Omental fat pad (tissue), 4 donors: ENCODE data around the gene SMARCD1. TPM values are rescaled to one million over a fixed set of nuclear protein-coding genes. Genes with fewer than 3 reads are reported as not detected.

Source experiments
- ATAC-seq: fragments of 150-250 bp; one replicate; pipeline ENCODE4 v1.9.1; 2016; ENCODE audit warnings: mild to moderate bottlenecking, moderate library complexity; ENCODE audit not compliant: low FRiP score
- DNase-seq: peaks from one replicate; pipeline ENCODE4 v3.0.0-alpha.2; 2019; ENCODE audit warnings: low spot score
- total RNA-seq, 4 donors: library from RNA; depleted of rRNA; stranded (reverse); fragments of >200 nt; gene quantifications; one replicate each; pipeline ENCODE4 v1.1.0, GENCODE V29; 2016
- TF ChIP-seq, protein P1 (sequence below), 3 donors: fragments of 450-650 bp; IDR thresholded peaks; one replicate each; pipeline ENCODE4 v1.5.1; 2016 to 2017; ENCODE audit warnings: antibody characterized with exemption in 3 of 3, mild to moderate bottlenecking in 3 of 3, moderate library complexity in 2 of 3

Gene SMARCD1
- total RNA-seq, 4 donors from 2014 or later: 47.7 to 80.8 (median 57.3) TPM

DNA sequence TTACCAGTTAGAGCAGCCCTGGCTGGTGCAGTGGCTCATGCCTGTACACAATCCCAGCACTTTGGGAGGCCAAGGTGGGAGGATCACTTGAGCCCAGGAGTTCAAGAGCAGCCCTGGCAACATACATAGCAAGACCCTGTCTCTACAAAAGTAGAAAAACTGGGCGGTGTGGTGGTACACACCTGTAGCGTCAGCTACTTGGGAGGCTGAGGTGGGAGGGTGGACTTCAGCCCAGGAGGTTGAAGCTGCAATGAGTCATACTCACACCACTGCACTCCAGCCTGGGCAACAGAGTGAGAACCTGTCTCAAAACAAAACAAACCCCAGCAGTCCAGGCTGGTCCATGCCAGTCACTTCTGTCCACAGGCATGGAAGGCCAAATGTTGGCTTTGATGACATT is 34.2 kb downstream of the SMARCD1 start:
- TF ChIP-seq, protein P1, sequence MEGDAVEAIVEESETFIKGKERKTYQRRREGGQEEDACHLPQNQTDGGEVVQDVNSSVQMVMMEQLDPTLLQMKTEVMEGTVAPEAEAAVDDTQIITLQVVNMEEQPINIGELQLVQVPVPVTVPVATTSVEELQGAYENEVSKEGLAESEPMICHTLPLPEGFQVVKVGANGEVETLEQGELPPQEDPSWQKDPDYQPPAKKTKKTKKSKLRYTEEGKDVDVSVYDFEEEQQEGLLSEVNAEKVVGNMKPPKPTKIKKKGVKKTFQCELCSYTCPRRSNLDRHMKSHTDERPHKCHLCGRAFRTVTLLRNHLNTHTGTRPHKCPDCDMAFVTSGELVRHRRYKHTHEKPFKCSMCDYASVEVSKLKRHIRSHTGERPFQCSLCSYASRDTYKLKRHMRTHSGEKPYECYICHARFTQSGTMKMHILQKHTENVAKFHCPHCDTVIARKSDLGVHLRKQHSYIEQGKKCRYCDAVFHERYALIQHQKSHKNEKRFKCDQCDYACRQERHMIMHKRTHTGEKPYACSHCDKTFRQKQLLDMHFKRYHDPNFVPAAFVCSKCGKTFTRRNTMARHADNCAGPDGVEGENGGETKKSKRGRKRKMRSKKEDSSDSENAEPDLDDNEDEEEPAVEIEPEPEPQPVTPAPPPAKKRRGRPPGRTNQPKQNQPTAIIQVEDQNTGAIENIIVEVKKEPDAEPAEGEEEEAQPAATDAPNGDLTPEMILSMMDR (IDR thresholded peaks at IDR 0.05): no peak
- DNase-seq: no peak
- no peak for ATAC-seq

DNA sequence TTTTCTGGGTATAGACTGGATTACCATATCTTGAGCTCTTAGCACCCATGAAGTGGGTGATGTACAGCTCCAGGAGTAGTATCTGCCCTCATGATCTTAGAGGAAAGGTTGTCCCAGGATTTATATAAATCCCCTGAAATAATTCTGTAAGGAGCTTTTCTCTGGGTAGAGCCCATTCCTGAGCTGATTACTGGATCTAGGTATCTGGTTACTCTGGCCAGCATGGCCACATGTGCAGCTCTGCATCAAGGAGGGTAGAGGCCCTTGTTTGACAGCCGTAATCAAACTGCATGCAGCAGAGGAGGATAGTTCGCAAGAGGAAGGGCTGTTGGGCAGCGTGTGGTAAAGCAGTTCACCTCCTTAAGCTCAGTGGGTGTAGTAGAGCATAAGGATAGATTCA is 35.4 kb downstream of the SMARCD1 start:
- DNase-seq: no peak
- TF ChIP-seq, protein P1 (IDR thresholded peaks at IDR 0.05): no peak

DNA sequence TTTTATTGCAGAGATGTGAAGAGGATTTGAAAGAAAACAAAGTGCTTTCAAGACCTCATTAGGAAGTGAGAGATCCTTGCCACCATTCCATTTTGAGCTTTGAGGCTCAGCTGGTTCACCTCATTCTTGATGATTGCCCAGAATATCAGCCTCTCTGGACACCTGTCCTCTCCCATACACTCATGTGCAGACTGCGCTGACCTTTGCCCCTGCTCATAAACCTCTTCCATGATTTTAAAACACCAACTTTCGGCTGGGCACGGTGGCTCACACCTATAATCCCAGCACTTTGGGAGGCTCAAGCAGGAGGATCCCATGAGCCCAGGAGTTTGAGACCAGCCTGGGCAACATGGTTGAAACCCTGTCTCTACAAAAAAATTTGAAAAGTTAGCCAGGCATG is 35.8 kb downstream of the SMARCD1 start:
- DNase-seq (no peak), ATAC-seq (no peak)
- TF ChIP-seq, protein P1 (IDR thresholded peaks at IDR 0.05): no peak

More for the DNA sequence above, 35.4 kb downstream of the SMARCD1 start:
- no peak for ATAC-seq

DNA sequence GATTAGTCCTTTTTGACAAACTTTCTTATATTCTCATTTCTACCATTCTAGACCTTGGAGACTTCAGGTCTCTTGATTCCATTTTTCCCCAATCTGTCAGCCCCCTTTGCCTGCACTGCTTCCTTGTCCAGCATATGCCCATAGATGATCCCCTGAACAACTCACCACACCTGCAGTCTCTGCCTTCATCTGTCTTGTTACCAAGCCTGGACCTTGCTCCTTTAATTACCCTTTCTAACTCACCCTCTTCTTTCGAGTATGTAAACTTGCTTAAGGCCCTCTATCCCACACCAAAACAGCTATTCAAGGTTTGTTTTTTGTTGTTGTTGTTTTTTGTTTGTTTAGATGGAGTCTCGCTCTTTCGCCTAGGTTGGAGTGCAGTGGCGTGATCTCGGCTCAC is 36.5 kb downstream of the SMARCD1 start:
- TF ChIP-seq, protein P1 (IDR thresholded peaks at IDR 0.05): no peak
- DNase-seq (no peak), ATAC-seq (no peak)

DNA sequence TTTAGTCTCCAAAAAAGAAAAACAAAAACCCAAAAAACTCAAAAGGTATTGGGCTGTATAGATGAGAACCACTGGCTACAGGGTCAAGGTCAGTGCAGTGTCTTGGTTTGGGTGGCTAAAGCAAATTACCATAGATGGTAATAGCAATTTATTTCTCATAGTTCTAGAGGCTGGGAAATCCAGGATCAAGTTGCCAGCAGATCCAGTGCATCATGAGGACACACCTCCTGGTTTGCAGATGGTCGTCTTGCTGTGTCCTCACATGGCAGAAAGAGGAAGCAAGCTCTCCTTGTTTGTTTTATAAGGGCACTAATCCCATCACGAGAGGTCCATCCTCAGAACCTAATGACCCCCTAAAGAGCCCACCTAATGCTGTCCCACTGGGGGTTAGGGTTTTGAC is 38.1 kb downstream of the SMARCD1 start:
- TF ChIP-seq, protein P1 (IDR thresholded peaks at IDR 0.05): no peak
- no peak for DNase-seq
- ATAC-seq: no peak

DNA sequence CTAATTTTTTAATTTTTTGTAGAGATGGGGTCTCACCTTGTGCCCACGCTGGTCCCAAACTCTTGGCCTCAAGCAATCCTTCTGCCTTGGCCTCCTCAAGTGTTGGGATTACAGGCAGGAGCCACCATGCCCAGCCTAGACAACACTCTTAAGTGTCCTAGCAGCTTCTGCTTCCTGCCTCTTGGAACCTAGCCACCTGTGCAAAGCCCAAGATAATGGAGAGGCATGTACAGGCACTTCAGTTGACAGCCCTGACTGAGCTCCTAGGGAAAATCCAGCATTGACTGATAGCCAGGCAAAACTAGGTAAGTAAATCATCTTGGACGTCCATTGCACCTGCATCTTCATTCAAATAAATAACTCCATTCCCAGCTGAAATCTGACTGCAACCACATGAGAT is 42.4 kb downstream of the SMARCD1 start:
- ATAC-seq (no peak), DNase-seq (no peak)
- TF ChIP-seq, protein P1 (IDR thresholded peaks at IDR 0.05): no peak

DNA sequence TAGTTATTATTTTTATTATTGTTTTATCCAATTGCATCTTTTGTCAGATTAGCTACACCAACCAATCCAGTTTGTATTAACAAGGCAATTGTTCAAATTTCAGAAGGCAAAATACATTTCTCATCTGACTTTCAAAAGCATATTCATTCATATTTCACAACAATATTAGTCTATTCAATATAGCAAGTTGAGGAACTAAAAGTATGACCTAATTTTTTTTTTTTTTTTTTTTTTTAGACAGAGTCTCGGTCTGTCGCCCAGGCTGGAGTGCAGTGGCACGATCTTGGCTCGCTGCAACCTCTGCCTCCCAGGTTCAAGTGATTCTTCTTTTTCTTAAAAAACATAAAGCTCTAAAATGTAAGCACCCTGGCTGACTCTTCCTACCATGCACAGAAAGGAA is 44.1 kb downstream of the SMARCD1 start:
- ATAC-seq: no peak
- TF ChIP-seq, protein P1 (IDR thresholded peaks at IDR 0.05): no peak
- no peak for DNase-seq
